Muscle of back (tissue), 11 donors: Measurements from ENCODE around the gene FKBP1B. TPM values are rescaled to one million over a fixed set of nuclear protein-coding genes. Genes with fewer than 3 reads are reported as not detected.

Source experiments
- DNase-seq, 3 donors: peaks; one replicate each; pipeline versions ENCODE4 v3.0.0 to v3.0.0-alpha.2; 2013
- polyA plus RNA-seq, 10 donors: library from polyadenylated mRNA; unstranded; fragments of 120-200 nt; gene quantifications; one replicate each; pipeline ENCODE4 v1.2.1, GENCODE V29; 2013; ENCODE audit not compliant: insufficient read length in 10 of 10

The FKBP1B gene
- polyA plus RNA-seq, 10 donors: 1.6 to 3.9 (median 2.6) TPM

GRCh38 chr2:24054366-24055010, 4.9 kb downstream of the FKBP1B start:
- DNase-seq: no peak

GRCh38 chr2:24055750-24056149, 6.2 kb downstream of the FKBP1B start:
- DNase-seq: no peak

- no peak for DNase-seq
These were observed 9.2 kb downstream of the FKBP1B start for GRCh38 chr2:24058564-24059271.

- no peak for DNase-seq
These were observed 15.8 kb downstream of the FKBP1B start for GRCh38 chr2:24065341-24065740.

GRCh38 chr2:24072259-24072658, 22.7 kb downstream of the FKBP1B start:
- no peak for DNase-seq

GRCh38 chr2:24073816-24074215, 24.3 kb downstream of the FKBP1B start:
- DNase-seq: no peak

GRCh38 chr2:24075259-24075658, 25.7 kb downstream of the FKBP1B start:
- DNase-seq: no peak

GRCh38 chr2:24075915-24076848, 26.6 kb downstream of the FKBP1B start, which contains the start of gene SF3B6:
Gene SF3B6, minus strand, starts transcription at chr2:24076326. Its CDS starts 97 bp downstream, at chr2:24076229.
- peak; percentile 98 to 99 (median 98) for DNase-seq

- peak in 2 of 3 donors; percentile 11 to 64 for DNase-seq
These were observed 27.5 kb downstream of the FKBP1B start for GRCh38 chr2:24076849-24077534.

- peak in 1 of 3 donors; percentile 13 for DNase-seq
These were observed 28.0 kb downstream of the FKBP1B start for GRCh38 chr2:24077535-24077877.

GRCh38 chr2:24077879-24078278, 28.3 kb downstream of the FKBP1B start:
- no peak for DNase-seq

GRCh38 chr2:24080701-24081100, 31.2 kb downstream of the FKBP1B start:
- DNase-seq: peak in 1 of 3 donors; percentile 54

- no peak for DNase-seq
These were observed 33.4 kb downstream of the FKBP1B start for GRCh38 chr2:24082787-24083566.

- peak; percentile 79 to 94 (median 79) for DNase-seq
These were observed 34.2 kb downstream of the FKBP1B start for GRCh38 chr2:24083567-24084385.

- peak; percentile 90 to 98 (median 96) for DNase-seq
These were observed 35.1 kb downstream of the FKBP1B start, which contains the start of gene TP53I3 for GRCh38 chr2:24084386-24085199. Gene TP53I3, minus strand, starts transcription at chr2:24084834. Its CDS starts 508 bp downstream, at chr2:24084326.

GRCh38 chr2:24085200-24085489, 35.6 kb downstream of the FKBP1B start:
- DNase-seq: no peak

GRCh38 chr2:24086241-24086640, 36.7 kb downstream of the FKBP1B start:
- no peak for DNase-seq

- no peak for DNase-seq
These were observed 37.5 kb downstream of the FKBP1B start for GRCh38 chr2:24087032-24087431.

- DNase-seq: no peak
These were observed 39.3 kb downstream of the FKBP1B start for GRCh38 chr2:24088821-24089359.
